ENCODE measurements around the gene CHPF. TPM values are rescaled to one million over a fixed set of nuclear protein-coding genes. Genes with fewer than 3 reads are reported as not detected.

CHPF gene
- total RNA-seq, 4 donors from 2014 or later = 40.4 to 56.6 (median 52.6) TPM

GRCh38 chr2:219516888-219517287, 26.7 kb downstream of the CHPF start:
- intact Hi-C loops (cut with DNase I) = no loop called here
- Histone ChIP-seq H3K4me1 (peaks cover 6 to 33% (median 11%) of the 10 kb centered on the region in 3 donors), H3K27me3 (peaks cover 5 to 100% (median 18%) of the 10 kb centered on the region in 4 donors), H3K4me3 (no peak overlapping the region), H3K36me3 (no peaks in the 10 kb centered on the region), H3K9me3 (no peaks in the 10 kb centered on the region), H3K27ac (no peak overlapping the region)
- TF ChIP-seq POLR2A (IDR thresholded peaks at IDR 0.05) (no peak), CTCF (IDR thresholded peaks at IDR 0.05) (no peak)
- no peak for DNase-seq
- WGBS, 2 donors = 39 to 57% methylated on average over 7 of the region's 7 CpGs

- no peak overlapping the region for H3K27ac ChIP-seq
- H3K9me3 ChIP-seq = no peaks in the 10 kb centered on the region
- DNase-seq = no peak
- H3K36me3 ChIP-seq = no peaks in the 10 kb centered on the region
- intact Hi-C loops (cut with DNase I) = no loop called here
- peaks cover 0 to 25% (median 5%) of the 10 kb centered on the region in 3 donors for H3K4me1 ChIP-seq
- no peak for TF ChIP-seq POLR2A (IDR thresholded peaks at IDR 0.05)
- WGBS, 2 donors = 48 to 56% methylated on average over 11 to 13 of the region's 17 CpGs
- H3K4me3 ChIP-seq = no peak overlapping the region
- H3K27me3 ChIP-seq = peaks cover 5 to 100% (median 17%) of the 10 kb centered on the region in 4 donors
These were observed 27.6 kb downstream of the CHPF start for GRCh38 chr2:219515874-219516629.

- H3K27ac ChIP-seq = no peak overlapping the region
- peaks cover 5 to 100% (median 20%) of the 10 kb centered on the region in 4 donors for H3K27me3 ChIP-seq
- no peak overlapping the region for H3K4me3 ChIP-seq
- no peaks in the 10 kb centered on the region for H3K36me3 ChIP-seq
- no peak for DNase-seq
- TF ChIP-seq POLR2A (IDR thresholded peaks at IDR 0.05) (no peak), CTCF (IDR thresholded peaks at IDR 0.05) (no peak)
- intact Hi-C loops (cut with DNase I) = no loop called here
- WGBS, 2 donors = 80 to 90% methylated on average over 2 to 3 of the region's 21 CpGs
- H3K9me3 ChIP-seq = no peaks in the 10 kb centered on the region
- peaks cover 4 to 29% (median 8%) of the 10 kb centered on the region in 3 donors for H3K4me1 ChIP-seq
These were observed 28.8 kb downstream of the CHPF start for GRCh38 chr2:219514836-219515235.

- peak within 1 kb of the TSS in 1 of 4 donors; percentile 23 for H3K4me3 ChIP-seq
- intact Hi-C loops (cut with DNase I) = no loop called here
- H3K36me3 ChIP-seq = no peaks in the 10 kb centered on the region
- no peak for TF ChIP-seq POLR2A (IDR thresholded peaks at IDR 0.05)
- no peak for TF ChIP-seq CTCF (IDR thresholded peaks at IDR 0.05)
- H3K4me1 ChIP-seq = peaks cover 10 to 35% (median 14%) of the 10 kb centered on the region in 3 donors
- WGBS, 2 donors = no CpG with 5 or more reads among the region's 31 CpGs
- no peaks in the 10 kb centered on the region for H3K9me3 ChIP-seq
- no peak for DNase-seq
- H3K27ac ChIP-seq = no peak within 1 kb of the TSS
- H3K27me3 ChIP-seq = peaks cover 5 to 100% (median 20%) of the 10 kb centered on the region in 4 donors
These were observed 29.3 kb downstream of the CHPF start, which contains the start of gene ASIC4 for GRCh38 chr2:219514196-219514761. Gene ASIC4 (plus strand): TSS chr2:219514482. CDS start chr2:219514725, 243 bp downstream.

GRCh38 chr2:219513787-219514186, 29.8 kb downstream of the CHPF start:
- TF ChIP-seq POLR2A (IDR thresholded peaks at IDR 0.05) = no peak
- TF ChIP-seq CTCF (IDR thresholded peaks at IDR 0.05) = no peak
- intact Hi-C loops (cut with DNase I) = no loop called here
- no peaks in the 10 kb centered on the region for H3K36me3 ChIP-seq
- WGBS, 2 donors = 0% methylated on average over 1 of the region's 4 CpGs; no CpG with 5 or more reads in 1 of the 2 donors
- no peaks in the 10 kb centered on the region for H3K9me3 ChIP-seq
- no peak overlapping the region for H3K27ac ChIP-seq
- no peak for DNase-seq
- peak overlapping the region in 1 of 4 donors; percentile 23 for H3K4me3 ChIP-seq
- H3K4me1 ChIP-seq = peaks cover 14 to 39% (median 16%) of the 10 kb centered on the region in 3 donors
- peaks cover 5 to 100% (median 20%) of the 10 kb centered on the region in 4 donors for H3K27me3 ChIP-seq

All from esophagus squamous epithelium (tissue), 5 donors.